ENCODE measurements around the gene GOLGA6B.
"Not testable (repeated sequence)": the region's sequence is repeated elsewhere in the genome, so short reads cannot be mapped to it uniquely, and the experiment has no call there.

GOLGA6B gene

GRCh38 chr15:72654397-72654796 lies at the start of gene GOLGA6B:
TSS of gene GOLGA6B (plus strand) at chr15:72654697. CDS start at chr15:72654738, 41 bp downstream.
- intact Hi-C loops (cut with micrococcal nuclease); H3K36me3 Mint-ChIP-seq (ENCODE audit: low read depth); H3K9me3 Mint-ChIP-seq; H3K4me3 Mint-ChIP-seq; H3K4me1 Mint-ChIP-seq (ENCODE audit: low read depth); H3K27ac Mint-ChIP-seq; H3K27me3 Mint-ChIP-seq: not testable (repeated sequence)

- intact Hi-C loops (cut with micrococcal nuclease) = loop anchor here (5.0 kb wide), 1 partner anchor 478 kb away; no protein-coding TSS in a partner anchor
- no peak overlapping the region for H3K27ac Mint-ChIP-seq
Measured at GRCh38 chr15:72604794-72605193, 49.7 kb upstream of the GOLGA6B start.

GRCh38 chr15:72608084-72608483 lies 46.4 kb upstream of the GOLGA6B start:
- H3K27me3 Mint-ChIP-seq; H3K27ac Mint-ChIP-seq; H3K4me3 Mint-ChIP-seq; H3K36me3 Mint-ChIP-seq (ENCODE audit: low read depth); H3K9me3 Mint-ChIP-seq; H3K4me1 Mint-ChIP-seq (ENCODE audit: low read depth); intact Hi-C loops (cut with micrococcal nuclease): not testable (repeated sequence)

More at GRCh38 chr15:72604794-72605193, 49.7 kb upstream of the GOLGA6B start:
- H3K4me1 Mint-ChIP-seq (ENCODE audit: low read depth) = no peaks in the 10 kb centered on the region
- no peaks in the 10 kb centered on the region for H3K9me3 Mint-ChIP-seq
- no peaks in the 10 kb centered on the region for H3K27me3 Mint-ChIP-seq
- H3K4me3 Mint-ChIP-seq = no peak overlapping the region
- no peaks in the 10 kb centered on the region for H3K36me3 Mint-ChIP-seq (ENCODE audit: low read depth)

- intact Hi-C loops (cut with micrococcal nuclease) = no loop called here
- no peak overlapping the region for H3K4me3 Mint-ChIP-seq
Measured at GRCh38 chr15:72609862-72610261, 44.6 kb upstream of the GOLGA6B start.

GRCh38 chr15:72612324-72612723 lies 42.2 kb upstream of the GOLGA6B start:
- intact Hi-C loops (cut with micrococcal nuclease); H3K27ac Mint-ChIP-seq; H3K27me3 Mint-ChIP-seq; H3K4me1 Mint-ChIP-seq (ENCODE audit: low read depth); H3K4me3 Mint-ChIP-seq; H3K36me3 Mint-ChIP-seq (ENCODE audit: low read depth); H3K9me3 Mint-ChIP-seq: not testable (repeated sequence)

More at GRCh38 chr15:72609862-72610261, 44.6 kb upstream of the GOLGA6B start:
- Mint-ChIP-seq H3K4me1 (ENCODE audit: low read depth) (no peaks in the 10 kb centered on the region), H3K27me3 (no peaks in the 10 kb centered on the region), H3K36me3 (ENCODE audit: low read depth) (no peaks in the 10 kb centered on the region), H3K27ac (no peak overlapping the region), H3K9me3 (no peaks in the 10 kb centered on the region)

- H3K27ac Mint-ChIP-seq = no peak overlapping the region
- H3K27me3 Mint-ChIP-seq = no peaks in the 10 kb centered on the region
- H3K36me3 Mint-ChIP-seq (ENCODE audit: low read depth) = no peaks in the 10 kb centered on the region
- no peak overlapping the region for H3K4me3 Mint-ChIP-seq
- H3K4me1 Mint-ChIP-seq (ENCODE audit: low read depth) = no peaks in the 10 kb centered on the region
- H3K9me3 Mint-ChIP-seq = no peaks in the 10 kb centered on the region
- intact Hi-C loops (cut with micrococcal nuclease) = no loop called here
Measured at GRCh38 chr15:72614810-72615532, 39.5 kb upstream of the GOLGA6B start.

- intact Hi-C loops (cut with micrococcal nuclease) = not testable (repeated sequence)
Measured at GRCh38 chr15:72615533-72616233, 38.8 kb upstream of the GOLGA6B start.

GRCh38 chr15:72616491-72617210 lies 37.8 kb upstream of the GOLGA6B start:
- no peaks in the 10 kb centered on the region for H3K9me3 Mint-ChIP-seq
- H3K4me3 Mint-ChIP-seq = no peak overlapping the region
- no peaks in the 10 kb centered on the region for H3K27me3 Mint-ChIP-seq
- intact Hi-C loops (cut with micrococcal nuclease) = no loop called here
- no peaks in the 10 kb centered on the region for H3K36me3 Mint-ChIP-seq (ENCODE audit: low read depth)
- H3K27ac Mint-ChIP-seq = no peak overlapping the region
- no peaks in the 10 kb centered on the region for H3K4me1 Mint-ChIP-seq (ENCODE audit: low read depth)

More at GRCh38 chr15:72615533-72616233, 38.8 kb upstream of the GOLGA6B start:
- H3K4me1 Mint-ChIP-seq (ENCODE audit: low read depth); H3K27me3 Mint-ChIP-seq; H3K27ac Mint-ChIP-seq; H3K36me3 Mint-ChIP-seq (ENCODE audit: low read depth); H3K9me3 Mint-ChIP-seq; H3K4me3 Mint-ChIP-seq: not testable (repeated sequence)

GRCh38 chr15:72623854-72624253 lies 30.6 kb upstream of the GOLGA6B start:
- H3K4me1 Mint-ChIP-seq (ENCODE audit: low read depth); H3K4me3 Mint-ChIP-seq; H3K9me3 Mint-ChIP-seq; H3K27me3 Mint-ChIP-seq; H3K36me3 Mint-ChIP-seq (ENCODE audit: low read depth); intact Hi-C loops (cut with micrococcal nuclease); H3K27ac Mint-ChIP-seq: not testable (repeated sequence)

GRCh38 chr15:72626153-72626552 lies 28.3 kb upstream of the GOLGA6B start:
- H3K9me3 Mint-ChIP-seq; H3K4me3 Mint-ChIP-seq; H3K36me3 Mint-ChIP-seq (ENCODE audit: low read depth); H3K27ac Mint-ChIP-seq; intact Hi-C loops (cut with micrococcal nuclease); H3K27me3 Mint-ChIP-seq; H3K4me1 Mint-ChIP-seq (ENCODE audit: low read depth): not testable (repeated sequence)

- H3K27ac Mint-ChIP-seq; H3K9me3 Mint-ChIP-seq; H3K4me3 Mint-ChIP-seq; H3K4me1 Mint-ChIP-seq (ENCODE audit: low read depth); H3K27me3 Mint-ChIP-seq; intact Hi-C loops (cut with micrococcal nuclease); H3K36me3 Mint-ChIP-seq (ENCODE audit: low read depth): not testable (repeated sequence)
Measured at GRCh38 chr15:72628249-72629067, 26.0 kb upstream of the GOLGA6B start.

GRCh38 chr15:72629068-72629570 lies 25.4 kb upstream of the GOLGA6B start:
- H3K9me3 Mint-ChIP-seq; intact Hi-C loops (cut with micrococcal nuclease); H3K4me3 Mint-ChIP-seq; H3K4me1 Mint-ChIP-seq (ENCODE audit: low read depth); H3K36me3 Mint-ChIP-seq (ENCODE audit: low read depth); H3K27me3 Mint-ChIP-seq; H3K27ac Mint-ChIP-seq: not testable (repeated sequence)

GRCh38 chr15:72636519-72637282 lies 17.8 kb upstream of the GOLGA6B start:
- H3K27me3 Mint-ChIP-seq; H3K36me3 Mint-ChIP-seq (ENCODE audit: low read depth); H3K9me3 Mint-ChIP-seq; H3K4me3 Mint-ChIP-seq; H3K4me1 Mint-ChIP-seq (ENCODE audit: low read depth); H3K27ac Mint-ChIP-seq; intact Hi-C loops (cut with micrococcal nuclease): not testable (repeated sequence)

Measured in dendritic cell treated with granulocyte-macrophage colony-stimulating factor and Interleukin-4, amounts not matched to agents 40 ng/mL and 50 ng/mL, for 4 days (primary cell).